Head of caudate nucleus (tissue), 42 donors: ENCODE data around the gene PTPN14.

Source experiments
- DNase-seq, 42 donors: peaks; one replicate each; pipeline versions ENCODE4 v3.0.0 to v3.0.0-alpha.2; 2020 to 2021; ENCODE audit warnings: mixed read lengths in 7 of 42
- intact Hi-C: fragments of 100-400 bp; cut with DNase I; formaldehyde crosslinking; loops from one replicate; pipeline ENCODE4 v1.15.0; 2022

PTPN14 gene

GRCh38 chr1:214393086-214393485, 158.3 kb downstream of the PTPN14 start:
- DNase-seq: no peak
- intact Hi-C loops: no loop called here

GRCh38 chr1:214391873-214392645, 159.3 kb downstream of the PTPN14 start:
- no peak for DNase-seq
- intact Hi-C loops: no loop called here

- intact Hi-C loops: no loop called here
- no peak for DNase-seq
Measured at GRCh38 chr1:214389734-214390133, 161.7 kb downstream of the PTPN14 start.

- intact Hi-C loops: no loop called here
- DNase-seq: no peak
Measured at GRCh38 chr1:214386747-214387146, 164.7 kb downstream of the PTPN14 start.

- no peak for DNase-seq
- intact Hi-C loops: no loop called here
Measured at GRCh38 chr1:214386333-214386732, 165.1 kb downstream of the PTPN14 start.

- intact Hi-C loops: no loop called here
- DNase-seq: no peak
Measured at GRCh38 chr1:214385428-214385827, 166.0 kb downstream of the PTPN14 start.

- intact Hi-C loops: no loop called here
- DNase-seq: no peak
Measured at GRCh38 chr1:214384373-214385079, 166.9 kb downstream of the PTPN14 start.

- intact Hi-C loops: no loop called here
- DNase-seq: no peak
Measured at GRCh38 chr1:214383381-214384372, 167.7 kb downstream of the PTPN14 start.

- intact Hi-C loops: no loop called here
- no peak for DNase-seq
Measured at GRCh38 chr1:214380986-214381695, 170.3 kb downstream of the PTPN14 start.

GRCh38 chr1:214380396-214380795, 171.0 kb downstream of the PTPN14 start:
- intact Hi-C loops: no loop called here

GRCh38 chr1:214379236-214379970, 172.0 kb downstream of the PTPN14 start:
- intact Hi-C loops: no loop called here

More at GRCh38 chr1:214380396-214380795, 171.0 kb downstream of the PTPN14 start:
- DNase-seq: no peak

GRCh38 chr1:214378492-214378891, 172.9 kb downstream of the PTPN14 start:
- no peak for DNase-seq
- intact Hi-C loops: no loop called here

More at GRCh38 chr1:214379236-214379970, 172.0 kb downstream of the PTPN14 start:
- peak in 9 of 42 donors; percentile 14 to 61 (median 41) for DNase-seq

GRCh38 chr1:214377886-214378285, 173.5 kb downstream of the PTPN14 start:
- DNase-seq: no peak
- intact Hi-C loops: no loop called here

GRCh38 chr1:214377485-214377884, 173.9 kb downstream of the PTPN14 start:
- DNase-seq: no peak
- intact Hi-C loops: no loop called here

- DNase-seq: no peak
- intact Hi-C loops: no loop called here
Measured at GRCh38 chr1:214372092-214372491, 179.3 kb downstream of the PTPN14 start.

- DNase-seq: peak in 33 of 42 donors; percentile 12 to 85 (median 50)
- intact Hi-C loops: no loop called here
Measured at GRCh38 chr1:214370615-214371014, 180.8 kb downstream of the PTPN14 start.

- intact Hi-C loops: no loop called here
- no peak for DNase-seq
Measured at GRCh38 chr1:214369364-214369763, 182.0 kb downstream of the PTPN14 start.

- no peak for DNase-seq
- intact Hi-C loops: no loop called here
Measured at GRCh38 chr1:214367841-214368240, 183.6 kb downstream of the PTPN14 start.
